Measurements from ENCODE around the gene AKAP6. TPM values are rescaled to one million over a fixed set of nuclear protein-coding genes. Genes with fewer than 3 reads are reported as not detected.

Gene AKAP6
- total RNA-seq, 2 donors from 2014 or later, result 3.6 to 9.9 TPM

- intact Hi-C loops (cut with DNase I), result no loop called here
- Histone ChIP-seq H3K36me3 (no peaks in the 10 kb centered on the region), H3K4me3 (no peak overlapping the region), H3K27ac (no peak overlapping the region), H3K9me3 (no peaks in the 10 kb centered on the region), H3K27me3 (replicated peaks; ENCODE audit: insufficient read depth) (no peaks in the 10 kb centered on the region), H3K4me1 (replicated peaks) (no peaks in the 10 kb centered on the region)
- 88% methylated on average over 1 of the region's 1 CpG for WGBS
- DNase-seq (ENCODE audit: low spot score), result no peak
- TF ChIP-seq POLR2AphosphoS5 (IDR thresholded peaks at IDR 0.05) (no peak), POLR2A (IDR thresholded peaks at IDR 0.05) (no peak)
- TF ChIP-seq, protein P1, sequence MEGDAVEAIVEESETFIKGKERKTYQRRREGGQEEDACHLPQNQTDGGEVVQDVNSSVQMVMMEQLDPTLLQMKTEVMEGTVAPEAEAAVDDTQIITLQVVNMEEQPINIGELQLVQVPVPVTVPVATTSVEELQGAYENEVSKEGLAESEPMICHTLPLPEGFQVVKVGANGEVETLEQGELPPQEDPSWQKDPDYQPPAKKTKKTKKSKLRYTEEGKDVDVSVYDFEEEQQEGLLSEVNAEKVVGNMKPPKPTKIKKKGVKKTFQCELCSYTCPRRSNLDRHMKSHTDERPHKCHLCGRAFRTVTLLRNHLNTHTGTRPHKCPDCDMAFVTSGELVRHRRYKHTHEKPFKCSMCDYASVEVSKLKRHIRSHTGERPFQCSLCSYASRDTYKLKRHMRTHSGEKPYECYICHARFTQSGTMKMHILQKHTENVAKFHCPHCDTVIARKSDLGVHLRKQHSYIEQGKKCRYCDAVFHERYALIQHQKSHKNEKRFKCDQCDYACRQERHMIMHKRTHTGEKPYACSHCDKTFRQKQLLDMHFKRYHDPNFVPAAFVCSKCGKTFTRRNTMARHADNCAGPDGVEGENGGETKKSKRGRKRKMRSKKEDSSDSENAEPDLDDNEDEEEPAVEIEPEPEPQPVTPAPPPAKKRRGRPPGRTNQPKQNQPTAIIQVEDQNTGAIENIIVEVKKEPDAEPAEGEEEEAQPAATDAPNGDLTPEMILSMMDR (IDR thresholded peaks at IDR 0.05), result no peak
These were observed 291.6 kb downstream of the AKAP6 start for GRCh38 chr14:32620724-32621123.

- H3K4me3 ChIP-seq, result no peak overlapping the region
- intact Hi-C loops (cut with DNase I), result no loop called here
- TF ChIP-seq POLR2A (IDR thresholded peaks at IDR 0.05) (no peak), POLR2AphosphoS5 (IDR thresholded peaks at IDR 0.05) (no peak)
- TF ChIP-seq, protein P1 (IDR thresholded peaks at IDR 0.05), result no peak
- H3K27me3 ChIP-seq (replicated peaks; ENCODE audit: insufficient read depth), result no peaks in the 10 kb centered on the region
- WGBS, result 80% methylated on average over 1 of the region's 1 CpG
- H3K4me1 ChIP-seq (replicated peaks), result no peaks in the 10 kb centered on the region
- H3K36me3 ChIP-seq, result no peaks in the 10 kb centered on the region
- no peaks in the 10 kb centered on the region for H3K9me3 ChIP-seq
- DNase-seq (ENCODE audit: low spot score), result no peak
- no peak overlapping the region for H3K27ac ChIP-seq
These were observed 292.5 kb downstream of the AKAP6 start for GRCh38 chr14:32621585-32621984.

DNA sequence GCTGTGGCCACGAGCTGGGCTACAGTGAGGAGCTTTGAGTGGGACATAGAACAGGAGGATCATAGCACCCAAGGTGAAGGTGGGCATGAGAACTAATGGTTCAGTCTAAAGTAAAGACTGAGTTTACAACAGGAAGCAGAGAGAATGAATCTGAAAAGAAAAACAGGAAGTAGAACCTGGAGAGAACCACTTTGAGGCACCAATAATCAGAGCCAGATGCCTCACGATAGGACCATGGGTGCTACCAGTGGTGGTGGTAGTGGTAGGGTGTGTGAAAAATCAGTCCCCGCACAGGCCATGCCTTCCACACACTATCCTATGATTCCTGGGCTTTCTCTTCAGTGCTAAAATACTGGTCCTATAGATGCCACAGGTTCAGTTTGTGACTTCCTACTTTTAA lies 293.6 kb downstream of the AKAP6 start:
- Histone ChIP-seq H3K9me3 (no peaks in the 10 kb centered on the region), H3K36me3 (no peaks in the 10 kb centered on the region), H3K27ac (no peak overlapping the region), H3K4me1 (replicated peaks) (no peaks in the 10 kb centered on the region), H3K4me3 (no peak overlapping the region), H3K27me3 (replicated peaks; ENCODE audit: insufficient read depth) (no peaks in the 10 kb centered on the region)
- intact Hi-C loops (cut with DNase I), result no loop called here
- no peak for DNase-seq (ENCODE audit: low spot score)
- WGBS, result 90% methylated on average over 3 of the region's 3 CpGs
- TF ChIP-seq, protein P1 (IDR thresholded peaks at IDR 0.05), result no peak
- no peak for TF ChIP-seq POLR2AphosphoS5 (IDR thresholded peaks at IDR 0.05)
- no peak for TF ChIP-seq POLR2A (IDR thresholded peaks at IDR 0.05)

GRCh38 chr14:32623300-32624093 lies 294.4 kb downstream of the AKAP6 start:
- TF ChIP-seq POLR2AphosphoS5 (IDR thresholded peaks at IDR 0.05), result no peak
- TF ChIP-seq, protein P1 (IDR thresholded peaks at IDR 0.05), result no peak
- TF ChIP-seq POLR2A (IDR thresholded peaks at IDR 0.05), result no peak

DNA sequence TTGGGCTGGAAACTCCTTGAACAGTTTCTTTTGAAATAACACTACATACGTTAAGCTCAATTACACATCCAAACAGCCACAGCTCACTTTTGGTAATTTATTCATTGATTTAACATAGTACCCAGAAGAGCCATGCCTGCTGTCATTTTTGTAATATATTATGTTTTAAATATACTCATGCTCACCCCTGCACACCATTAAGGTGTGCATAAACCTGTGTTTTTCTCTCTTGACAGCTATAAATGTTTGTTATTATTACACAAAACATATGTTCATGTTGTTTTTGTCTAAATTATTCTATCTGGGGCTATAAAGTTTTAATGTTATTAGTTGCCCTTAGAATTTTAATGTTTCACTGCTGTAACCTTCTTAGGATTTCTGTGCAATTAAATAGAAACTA lies 296.1 kb downstream of the AKAP6 start:
- Histone ChIP-seq H3K27me3 (replicated peaks; ENCODE audit: insufficient read depth) (no peaks in the 10 kb centered on the region), H3K4me3 (no peak overlapping the region), H3K4me1 (replicated peaks) (no peaks in the 10 kb centered on the region), H3K27ac (no peak overlapping the region), H3K36me3 (no peaks in the 10 kb centered on the region), H3K9me3 (no peaks in the 10 kb centered on the region)
- no peak for TF ChIP-seq POLR2AphosphoS5 (IDR thresholded peaks at IDR 0.05)
- TF ChIP-seq, protein P1 (IDR thresholded peaks at IDR 0.05), result no peak
- TF ChIP-seq POLR2A (IDR thresholded peaks at IDR 0.05), result no peak
- DNase-seq (ENCODE audit: low spot score), result no peak
- WGBS, result 80% methylated on average over 1 of the region's 1 CpG
- intact Hi-C loops (cut with DNase I), result no loop called here

More at GRCh38 chr14:32623300-32624093, 294.4 kb downstream of the AKAP6 start:
- intact Hi-C loops (cut with DNase I), result no loop called here
- H3K4me3 ChIP-seq, result no peak overlapping the region
- H3K27me3 ChIP-seq (replicated peaks; ENCODE audit: insufficient read depth), result no peaks in the 10 kb centered on the region
- no peaks in the 10 kb centered on the region for H3K4me1 ChIP-seq (replicated peaks)
- 91% methylated on average over 4 of the region's 4 CpGs for WGBS
- no peaks in the 10 kb centered on the region for H3K9me3 ChIP-seq
- no peak overlapping the region for H3K27ac ChIP-seq
- no peaks in the 10 kb centered on the region for H3K36me3 ChIP-seq
- no peak for DNase-seq (ENCODE audit: low spot score)
